Measurements from ENCODE around the gene DNAJC2. TPM values are rescaled to one million over a fixed set of nuclear protein-coding genes. Genes with fewer than 3 reads are reported as not detected.
"Not testable (repeated sequence)": the region's sequence is repeated elsewhere in the genome, so short reads cannot be mapped to it uniquely, and the experiment has no call there.

The DNAJC2 gene
- total RNA-seq, 2 experiments from 2014 or later = 24.8 to 26.2 TPM

- H3K4me1 Mint-ChIP-seq = peaks cover 17% of the 10 kb centered on the region
- DNase-seq = peak; percentile 87
- H3K27me3 Mint-ChIP-seq; H3K36me3 Mint-ChIP-seq (ENCODE audit: low read depth); H3K9me3 Mint-ChIP-seq: not testable (repeated sequence)
- H3K4me3 Mint-ChIP-seq = peak overlapping the region; percentile 99
- CTCF ChIA-PET = interaction anchor here (0.6 to 1.7 kb wide), 6 partner anchors 12 to 205 kb away, joined by 3 to 5 read pairs (median 4); partner anchors contain the start of genes ARMC10 and FBXL13
- peak overlapping the region; percentile 86 for H3K27ac Mint-ChIP-seq
- POLR2A ChIA-PET = interaction anchor here (0.8 to 2.1 kb wide), 4 partner anchors 10 to 204 kb away, joined by 3 to 10 read pairs (median 4); partner anchors contain the start of genes NAPEPLD and PSMC2
These were observed 64.4 kb downstream of the DNAJC2 start for GRCh38 chr7:103279963-103280802.

- not testable (repeated sequence) for H3K36me3 Mint-ChIP-seq (ENCODE audit: low read depth); DNase-seq; H3K9me3 Mint-ChIP-seq; H3K27ac Mint-ChIP-seq; H3K27me3 Mint-ChIP-seq
- ChIA-PET POLR2A (interaction anchor here (2.1 kb wide), 1 partner anchor 69 kb away, joined by 10 read pairs; the partner anchor contains the start of gene PSMC2), CTCF (interaction anchor here (0.7 to 1.7 kb wide), 4 partner anchors 13 to 205 kb away, joined by 3 to 5 read pairs (median 4); partner anchors contain the start of genes ARMC10 and FBXL13)
- Mint-ChIP-seq H3K4me1 (peaks cover 17% of the 10 kb centered on the region), H3K4me3 (peak overlapping the region; percentile 99)
These were observed 65.0 kb downstream of the DNAJC2 start for GRCh38 chr7:103279636-103279962.

GRCh38 chr7:103278195-103278594, 66.4 kb downstream of the DNAJC2 start:
- H3K27me3 Mint-ChIP-seq, H3K9me3 Mint-ChIP-seq, CTCF ChIA-PET, H3K27ac Mint-ChIP-seq, POLR2A ChIA-PET, H3K4me3 Mint-ChIP-seq, DNase-seq: not testable (repeated sequence)
- Mint-ChIP-seq H3K4me1 (peaks cover 17% of the 10 kb centered on the region), H3K36me3 (ENCODE audit: low read depth) (peaks cover 13% of the 10 kb centered on the region)

DNA sequence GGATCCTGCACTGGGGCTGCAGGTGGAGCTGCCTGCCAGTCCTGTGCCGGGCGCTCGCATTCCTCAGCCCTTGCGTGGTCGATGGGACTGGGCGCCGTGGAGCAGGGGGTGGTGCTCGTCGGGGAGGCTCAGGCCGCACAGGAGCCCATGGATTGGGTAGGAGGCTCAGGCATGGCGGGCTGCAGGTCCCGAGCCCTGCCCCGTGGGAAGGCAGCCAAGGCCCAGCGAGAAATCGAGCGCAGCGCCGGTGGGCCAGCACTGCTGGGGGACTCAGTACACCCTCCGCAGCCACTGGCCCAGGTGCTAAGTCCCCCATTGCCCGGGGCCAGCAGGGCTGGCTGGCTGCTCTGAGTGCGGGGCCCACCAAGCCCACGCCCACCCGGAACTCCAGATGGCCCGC, 69.7 kb downstream of the DNAJC2 start:
- H3K4me1 Mint-ChIP-seq; H3K27me3 Mint-ChIP-seq; H3K36me3 Mint-ChIP-seq (ENCODE audit: low read depth); H3K27ac Mint-ChIP-seq; H3K4me3 Mint-ChIP-seq; CTCF ChIA-PET; H3K9me3 Mint-ChIP-seq; POLR2A ChIA-PET; DNase-seq: not testable (repeated sequence)

GRCh38 chr7:103273374-103273773, 71.2 kb downstream of the DNAJC2 start:
- H3K9me3 Mint-ChIP-seq; H3K4me3 Mint-ChIP-seq; H3K27ac Mint-ChIP-seq; POLR2A ChIA-PET; H3K27me3 Mint-ChIP-seq; H3K36me3 Mint-ChIP-seq (ENCODE audit: low read depth); H3K4me1 Mint-ChIP-seq; CTCF ChIA-PET; DNase-seq: not testable (repeated sequence)

GRCh38 chr7:103266229-103266628, 78.3 kb downstream of the DNAJC2 start:
- H3K27me3 Mint-ChIP-seq; DNase-seq; H3K9me3 Mint-ChIP-seq; H3K27ac Mint-ChIP-seq; H3K4me1 Mint-ChIP-seq; POLR2A ChIA-PET; H3K4me3 Mint-ChIP-seq; CTCF ChIA-PET; H3K36me3 Mint-ChIP-seq (ENCODE audit: low read depth): not testable (repeated sequence)

GRCh38 chr7:103264054-103264453, 80.5 kb downstream of the DNAJC2 start:
- H3K27ac Mint-ChIP-seq; CTCF ChIA-PET; DNase-seq; H3K9me3 Mint-ChIP-seq; H3K4me1 Mint-ChIP-seq; POLR2A ChIA-PET; H3K4me3 Mint-ChIP-seq; H3K27me3 Mint-ChIP-seq; H3K36me3 Mint-ChIP-seq (ENCODE audit: low read depth): not testable (repeated sequence)

Other genes starting within 250 kb of the DNAJC2 start
- gene NAPEPLD, start 195.7 kb downstream of the DNAJC2 start, total RNA-seq = 10 to 100 TPM; 10.7 to 11.5 TPM
- 10 to 100 TPM; 63.9 TPM for gene PMPCB, start 47.3 kb downstream of the DNAJC2 start, total RNA-seq
- gene PSMC2, start 2.9 kb upstream of the DNAJC2 start, total RNA-seq = 100 to 1,000 TPM; 142 to 149 TPM
- not detected for gene SLC26A5, start 101.4 kb upstream of the DNAJC2 start, total RNA-seq